Neural cell (in vitro differentiated cells): ENCODE measurements around the gene EHD1. TPM values are rescaled to one million over a fixed set of nuclear protein-coding genes. Genes with fewer than 3 reads are reported as not detected.

Experiments used
- H2AFZ ChIP-seq: fragments of 200-600, 300-800 bp; sonication (generic), shearing (Covaris generic); 2 replicates; pipeline ENCODE4 v1.6.0; 2014; ENCODE audit warnings: low read depth, mild to moderate bottlenecking, antibody characterized with exemption, low read length, moderate library complexity
- H3F3A ChIP-seq: fragments of 200-600 bp; shearing (Covaris generic); 2 replicates; pipeline ENCODE4 v1.6.1; 2016; ENCODE audit warnings: mild to moderate bottlenecking, moderate library complexity, mixed read lengths, antibody characterized with exemption, low read length; ENCODE audit not compliant: insufficient read depth, poor library complexity, severe bottlenecking
- H3K27ac ChIP-seq: fragments of 200-600, 300-800 bp; sonication (generic), shearing (Covaris generic); 2 replicates; pipeline ENCODE4 v1.5.1; 2014; ENCODE audit warnings: mild to moderate bottlenecking, low read length, moderate library complexity
- H3K27me3 ChIP-seq: fragments of 300-800, 200-600 bp; sonication (generic), shearing (Covaris generic); 2 replicates; pipeline ENCODE4 v1.6.0; 2014; ENCODE audit warnings: mild to moderate bottlenecking, low read depth, low read length, moderate library complexity; ENCODE audit not compliant: insufficient read depth
- H3K36me3 ChIP-seq: fragments of 300-800, 200-600 bp; sonication (generic), shearing (Covaris generic); 2 replicates; pipeline ENCODE4 v1.5.1; 2014; ENCODE audit warnings: mild to moderate bottlenecking, antibody characterized with exemption, low read length, moderate library complexity; ENCODE audit not compliant: insufficient read depth
- H3K4me2 ChIP-seq: fragments of 300-800, 200-600 bp; sonication (generic), shearing (Covaris generic); 2 replicates; pipeline ENCODE4 v1.6.0; 2014; ENCODE audit warnings: mild to moderate bottlenecking, low read length
- H3K4me3 ChIP-seq: fragments of 300-800, 200-600 bp; sonication (generic), shearing (Covaris generic); 2 replicates; pipeline ENCODE4 v1.5.1; 2014; ENCODE audit warnings: mild to moderate bottlenecking, low read length, moderate library complexity
- H3K79me2 ChIP-seq: fragments of 200-600 bp; shearing (Covaris generic); replicated peaks from 2 replicates; pipeline ENCODE4 v1.6.0; 2014; ENCODE audit warnings: mild to moderate bottlenecking, low read length, moderate library complexity; ENCODE audit not compliant: insufficient read depth
- H3K9ac ChIP-seq: fragments of 300-800, 200-600 bp; sonication (generic), shearing (Covaris generic); 2 replicates; pipeline ENCODE4 v1.6.1; 2016; ENCODE audit warnings: mild to moderate bottlenecking, low read length, mixed read lengths
- H3K9me2 ChIP-seq: fragments of 200-600 bp; shearing (Covaris generic); 2 replicates; pipeline ENCODE4 v1.6.1; 2016; ENCODE audit warnings: mild to moderate bottlenecking, low read length, mixed read lengths; ENCODE audit not compliant: insufficient read depth
- H3K9me3 ChIP-seq: fragments of 200-600, 300-800 bp; sonication (generic), shearing (Covaris generic); 2 replicates; pipeline ENCODE4 v1.6.1; 2016; ENCODE audit warnings: mild to moderate bottlenecking, mixed run types, low read length, moderate library complexity, mixed read lengths
- H4K20me1 ChIP-seq: fragments of 200-600 bp; shearing (Covaris generic); 2 replicates; pipeline ENCODE4 v1.6.1; 2016; ENCODE audit warnings: mild to moderate bottlenecking, mixed run types; ENCODE audit not compliant: insufficient read depth
- EP300 ChIP-seq: fragments of 450-650 bp; conservative IDR thresholded peaks from 2 replicates; pipeline ENCODE4 v1.6.1; 2014; ENCODE audit warnings: antibody characterized with exemption, mild to moderate bottlenecking, moderate library complexity; ENCODE audit not compliant: poor library complexity, severe bottlenecking
- EZH2 ChIP-seq: fragments of 200-600, 300-800 bp; shearing (Covaris generic), sonication (generic); IDR thresholded peaks from 2 replicates; pipeline ENCODE4 v1.6.1; 2014; ENCODE audit warnings: antibody characterized with exemption, low read length, borderline replicate concordance, mild to moderate bottlenecking; ENCODE audit not compliant: insufficient read depth, poor library complexity, severe bottlenecking
- MXI1 ChIP-seq: fragments of 450-650 bp; conservative IDR thresholded peaks from 2 replicates; pipeline ENCODE4 v1.6.1; 2014; ENCODE audit warnings: antibody characterized with exemption, mild to moderate bottlenecking; ENCODE audit not compliant: poor library complexity, severe bottlenecking
- POLR2AphosphoS5 ChIP-seq: IDR thresholded peaks from 2 replicates; pipeline ENCODE4 v1.6.1; 2012
- RAD21 ChIP-seq: fragments of 450-650 bp; conservative IDR thresholded peaks from 2 replicates; pipeline ENCODE4 v1.6.1; 2014; ENCODE audit warnings: antibody characterized with exemption, mild to moderate bottlenecking, moderate library complexity
- SMC3 ChIP-seq: fragments of 450-650 bp; conservative IDR thresholded peaks from 2 replicates; pipeline ENCODE4 v1.6.1; 2014; ENCODE audit warnings: antibody characterized with exemption, mild to moderate bottlenecking, moderate library complexity; ENCODE audit not compliant: poor library complexity
- TAF1 ChIP-seq: IDR thresholded peaks from 2 replicates; pipeline ENCODE4 v1.6.1; 2012; ENCODE audit warnings: low read depth
- polyA plus RNA-seq: library from polyadenylated mRNA; depleted of rRNA; stranded (reverse); fragments of >200 nt; gene quantifications from 2 replicates; pipeline ENCODE4 v1.2.3, GENCODE V29; 2014
- TF ChIP-seq, protein P1 (sequence below): fragments of 450-650 bp; IDR thresholded peaks from 2 replicates; pipeline ENCODE4 v1.5.1; 2014; ENCODE audit warnings: antibody characterized with exemption, mild to moderate bottlenecking, moderate library complexity; ENCODE audit not compliant: poor library complexity, severe bottlenecking
- TF ChIP-seq, protein P2 (sequence below): IDR thresholded peaks from 2 replicates; pipeline ENCODE4 v1.6.1; 2012; ENCODE audit warnings: borderline replicate concordance

Gene EHD1
- polyA plus RNA-seq, 1 donor from 2014 or later = 26.4 TPM

DNA sequence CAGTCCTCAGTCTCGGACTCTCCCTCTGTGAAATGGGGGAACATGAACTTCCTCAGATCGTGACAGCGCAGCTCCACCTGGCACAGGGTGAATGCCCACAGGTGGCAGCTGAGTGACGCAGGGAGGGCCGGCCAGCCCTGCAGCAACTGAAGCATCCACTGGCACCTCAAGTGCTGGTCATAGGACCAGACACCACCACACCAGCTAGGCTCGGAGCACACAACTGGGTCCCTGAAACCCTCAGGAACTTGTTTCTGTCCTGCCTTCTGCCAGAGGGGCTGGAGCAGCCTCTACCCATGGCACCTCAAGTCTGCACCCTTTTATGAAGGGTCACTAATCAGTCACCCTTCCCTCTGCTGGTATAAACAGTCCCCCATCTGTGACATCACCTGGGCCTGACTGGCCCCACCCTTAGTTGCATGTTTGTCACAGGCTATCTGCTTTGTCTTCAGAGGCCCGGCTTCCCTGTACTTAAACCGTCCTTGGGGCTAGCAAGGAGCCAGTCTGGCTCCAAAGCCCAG lies 26.5 kb downstream of the EHD1 start:
- Histone ChIP-seq H3K36me3 (no peaks in the 10 kb centered on the region), H3F3A (no peaks in the 10 kb centered on the region)

DNA sequence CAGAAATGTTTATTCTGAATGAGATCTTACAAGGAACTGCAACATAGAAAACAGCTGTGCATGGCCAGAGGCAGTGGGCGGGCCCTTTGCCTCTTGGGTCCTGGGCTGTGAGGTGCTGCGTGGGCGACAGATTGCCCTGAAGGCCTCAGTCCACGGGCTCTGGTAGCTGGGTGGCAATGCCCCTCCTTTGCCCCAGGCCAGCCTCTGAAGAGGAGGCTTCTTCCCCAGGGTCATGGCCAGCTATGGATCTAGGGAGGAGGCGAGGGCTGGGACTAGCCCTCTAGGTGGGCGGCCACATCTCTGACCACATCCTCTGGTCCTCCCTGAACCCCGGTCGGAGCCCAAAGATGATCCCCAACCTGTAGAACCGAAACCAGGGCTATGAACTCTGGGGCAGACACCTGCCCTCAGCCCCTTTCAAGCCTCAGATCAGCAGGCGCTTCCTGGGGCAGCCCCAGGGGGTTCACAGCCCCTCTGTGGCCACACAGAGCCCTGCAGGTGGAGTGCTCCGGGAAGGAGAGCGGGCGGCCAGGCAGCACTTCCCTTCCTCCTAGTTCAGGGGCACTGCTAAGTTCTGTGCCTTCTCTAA lies 27.3 kb downstream of the EHD1 start:
- Histone ChIP-seq H3F3A (no peaks in the 10 kb centered on the region), H3K4me3 (no peak overlapping the region), H3K79me2 (no peaks in the 10 kb centered on the region), H3K36me3 (no peaks in the 10 kb centered on the region), H4K20me1 (no peaks in the 10 kb centered on the region), H3K9me2 (no peaks in the 10 kb centered on the region), H3K4me2 (no peak overlapping the region), H3K9me3 (no peaks in the 10 kb centered on the region), H3K27me3 (no peaks in the 10 kb centered on the region), H3K27ac (no peak overlapping the region), H3K9ac (no peak overlapping the region), H2AFZ (no peak overlapping the region)
- TF ChIP-seq, protein P1, sequence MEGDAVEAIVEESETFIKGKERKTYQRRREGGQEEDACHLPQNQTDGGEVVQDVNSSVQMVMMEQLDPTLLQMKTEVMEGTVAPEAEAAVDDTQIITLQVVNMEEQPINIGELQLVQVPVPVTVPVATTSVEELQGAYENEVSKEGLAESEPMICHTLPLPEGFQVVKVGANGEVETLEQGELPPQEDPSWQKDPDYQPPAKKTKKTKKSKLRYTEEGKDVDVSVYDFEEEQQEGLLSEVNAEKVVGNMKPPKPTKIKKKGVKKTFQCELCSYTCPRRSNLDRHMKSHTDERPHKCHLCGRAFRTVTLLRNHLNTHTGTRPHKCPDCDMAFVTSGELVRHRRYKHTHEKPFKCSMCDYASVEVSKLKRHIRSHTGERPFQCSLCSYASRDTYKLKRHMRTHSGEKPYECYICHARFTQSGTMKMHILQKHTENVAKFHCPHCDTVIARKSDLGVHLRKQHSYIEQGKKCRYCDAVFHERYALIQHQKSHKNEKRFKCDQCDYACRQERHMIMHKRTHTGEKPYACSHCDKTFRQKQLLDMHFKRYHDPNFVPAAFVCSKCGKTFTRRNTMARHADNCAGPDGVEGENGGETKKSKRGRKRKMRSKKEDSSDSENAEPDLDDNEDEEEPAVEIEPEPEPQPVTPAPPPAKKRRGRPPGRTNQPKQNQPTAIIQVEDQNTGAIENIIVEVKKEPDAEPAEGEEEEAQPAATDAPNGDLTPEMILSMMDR = no peak
- no peak for TF ChIP-seq EZH2
- no peak for TF ChIP-seq TAF1
- TF ChIP-seq SMC3 = no peak
- no peak for TF ChIP-seq EP300
- no peak for TF ChIP-seq MXI1
- TF ChIP-seq RAD21 = no peak
- no peak for TF ChIP-seq POLR2AphosphoS5
- TF ChIP-seq, protein P2, sequence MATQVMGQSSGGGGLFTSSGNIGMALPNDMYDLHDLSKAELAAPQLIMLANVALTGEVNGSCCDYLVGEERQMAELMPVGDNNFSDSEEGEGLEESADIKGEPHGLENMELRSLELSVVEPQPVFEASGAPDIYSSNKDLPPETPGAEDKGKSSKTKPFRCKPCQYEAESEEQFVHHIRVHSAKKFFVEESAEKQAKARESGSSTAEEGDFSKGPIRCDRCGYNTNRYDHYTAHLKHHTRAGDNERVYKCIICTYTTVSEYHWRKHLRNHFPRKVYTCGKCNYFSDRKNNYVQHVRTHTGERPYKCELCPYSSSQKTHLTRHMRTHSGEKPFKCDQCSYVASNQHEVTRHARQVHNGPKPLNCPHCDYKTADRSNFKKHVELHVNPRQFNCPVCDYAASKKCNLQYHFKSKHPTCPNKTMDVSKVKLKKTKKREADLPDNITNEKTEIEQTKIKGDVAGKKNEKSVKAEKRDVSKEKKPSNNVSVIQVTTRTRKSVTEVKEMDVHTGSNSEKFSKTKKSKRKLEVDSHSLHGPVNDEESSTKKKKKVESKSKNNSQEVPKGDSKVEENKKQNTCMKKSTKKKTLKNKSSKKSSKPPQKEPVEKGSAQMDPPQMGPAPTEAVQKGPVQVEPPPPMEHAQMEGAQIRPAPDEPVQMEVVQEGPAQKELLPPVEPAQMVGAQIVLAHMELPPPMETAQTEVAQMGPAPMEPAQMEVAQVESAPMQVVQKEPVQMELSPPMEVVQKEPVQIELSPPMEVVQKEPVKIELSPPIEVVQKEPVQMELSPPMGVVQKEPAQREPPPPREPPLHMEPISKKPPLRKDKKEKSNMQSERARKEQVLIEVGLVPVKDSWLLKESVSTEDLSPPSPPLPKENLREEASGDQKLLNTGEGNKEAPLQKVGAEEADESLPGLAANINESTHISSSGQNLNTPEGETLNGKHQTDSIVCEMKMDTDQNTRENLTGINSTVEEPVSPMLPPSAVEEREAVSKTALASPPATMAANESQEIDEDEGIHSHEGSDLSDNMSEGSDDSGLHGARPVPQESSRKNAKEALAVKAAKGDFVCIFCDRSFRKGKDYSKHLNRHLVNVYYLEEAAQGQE = no peak

More for the DNA sequence above, 26.5 kb downstream of the EHD1 start:
- Histone ChIP-seq H2AFZ (no peak overlapping the region), H3K9me2 (no peaks in the 10 kb centered on the region), H3K27me3 (no peaks in the 10 kb centered on the region), H3K9me3 (no peaks in the 10 kb centered on the region), H3K4me2 (no peak overlapping the region), H3K9ac (no peak overlapping the region), H4K20me1 (no peaks in the 10 kb centered on the region), H3K27ac (no peak overlapping the region), H3K4me3 (no peak overlapping the region), H3K79me2 (no peaks in the 10 kb centered on the region)
- no peak for TF ChIP-seq MXI1
- TF ChIP-seq, protein P1 = no peak
- no peak for TF ChIP-seq SMC3
